Right cardiac atrium (tissue), 5 donors: Measurements from ENCODE around the gene USP3. TPM values are rescaled to one million over a fixed set of nuclear protein-coding genes. Genes with fewer than 3 reads are reported as not detected.

Experiments used
- ATAC-seq, 2 donors: fragments of 200-7000 bp; cut with Tn5 transposase; one replicate each; pipeline versions ENCODE4 v1.8.0 to v1.9.1; 2020; ENCODE audit warnings: moderate library complexity in 2 of 2, mild to moderate bottlenecking in 1 of 2
- DNase-seq, 3 donors: peaks; one replicate each; pipeline ENCODE4 v3.0.0-alpha.2; 2020
- H3K27ac ChIP-seq: one replicate; pipeline ENCODE4 v1.5.1; 2013; ENCODE audit warnings: mild to moderate bottlenecking, low read length, control low read depth, moderate library complexity
- H3K27me3 ChIP-seq: one replicate; pipeline ENCODE4 v1.6.1; 2013; ENCODE audit not compliant: control insufficient read depth, insufficient read depth
- H3K4me1 ChIP-seq: one replicate; pipeline ENCODE4 v1.6.1; 2013; ENCODE audit warnings: low read length; ENCODE audit not compliant: control insufficient read depth, insufficient read depth
- H3K4me3 ChIP-seq: one replicate; pipeline ENCODE4 v1.5.1; 2013; ENCODE audit warnings: low read length, control low read depth
- H3K9me3 ChIP-seq: one replicate; pipeline ENCODE4 v1.6.1; 2013; ENCODE audit warnings: low read length; ENCODE audit not compliant: control insufficient read depth
- WGBS: extraction: QIAGEN DNeasy Blood & Tissue Kit; methylation state at CpG from one replicate; pipeline ENCODE4 v1.1.7; 2013; 5-methylcytosine and 5-hydroxymethylcytosine counted together
- intact Hi-C, 4 donors: fragments of 100-400 bp; cut with DNase I; formaldehyde crosslinking; loops; one replicate each; pipeline versions ENCODE4 v1.11.0 to v1.14.0; 2022 to 2023
- polyA plus RNA-seq: library from polyadenylated mRNA; stranded (reverse); fragments of 200-250 nt; gene quantifications from one replicate; pipeline ENCODE4 v1.2.3, GENCODE V29; 2013
- total RNA-seq, 4 donors: library from RNA; stranded (reverse); fragmentation: NEBNext Ultra II Directional; extraction: Animal tissue kit (Norgen Biotek cat#: 25700); gene quantifications; one replicate each; pipeline ENCODE4 v1.2.1, GENCODE V29; 2021
- donor health status: healthy with polysubstance abuse.
- donor health status: DM: no; HTN: yes; CAD: no.
- donor health status: DM: no; HTN: no; CAD: no.
- donor health status: DM: no; HTN: yes; CAD: no; lungs with severe emphysema.
- donor health status: DM: yes; HTN: yes; CAD: no.

The USP3 gene
- total and polyA plus RNA-seq, 5 donors, result 7.8 to 26.0 (median 21.0) TPM

- Histone ChIP-seq H3K4me1 (peaks cover 4% of the 10 kb centered on the region), H3K9me3 (no peaks in the 10 kb centered on the region), H3K4me3 (peak within 1 kb of the TSS; percentile 37), H3K27ac (peak within 1 kb of the TSS; percentile 62), H3K27me3 (no peaks in the 10 kb centered on the region)
- intact Hi-C loops, result loop anchor here in 3 of 4 donors (5.0 to 10.0 kb wide), 3 partner anchors 92 to 112 kb away; partner anchors contain the start of gene USP3 (in 2 of the 3)
- 44% methylated on average over 23 of the region's 23 CpGs for WGBS
- DNase-seq (peak; percentile 32 to 84 (median 76)), ATAC-seq (peak; percentile 5 to 32)
Observed at GRCh38 chr15:63597038-63597790, 92.8 kb downstream of the USP3 start, which contains the start of gene FBXL22. Gene FBXL22, plus strand, starts transcription at chr15:63597387. Its CDS starts 6 bp downstream, at chr15:63597393.

GRCh38 chr15:63597821-63598220 is 93.4 kb downstream of the USP3 start:
- intact Hi-C loops, result loop anchor here in 3 of 4 donors (2.0 to 10.0 kb wide), 4 partner anchors 93 to 131 kb away; partner anchors contain the start of gene USP3 (in 2 of the 3)
- H3K4me3 ChIP-seq, result peak overlapping the region; percentile 37
- H3K4me1 ChIP-seq, result peaks cover 4% of the 10 kb centered on the region
- H3K27ac ChIP-seq, result peak overlapping the region; percentile 62
- DNase-seq (no peak), ATAC-seq (no peak)
- H3K9me3 ChIP-seq, result no peaks in the 10 kb centered on the region
- no peaks in the 10 kb centered on the region for H3K27me3 ChIP-seq
- 74% methylated on average over 6 of the region's 6 CpGs for WGBS

GRCh38 chr15:63598473-63599400 is 94.3 kb downstream of the USP3 start:
- ATAC-seq, result peak in 1 of 2 donors; percentile 16
- 61% methylated on average over 12 of the region's 12 CpGs for WGBS
- Histone ChIP-seq H3K27ac (peak overlapping the region; percentile 62), H3K4me3 (peak overlapping the region; percentile 37), H3K27me3 (no peaks in the 10 kb centered on the region), H3K4me1 (peaks cover 4% of the 10 kb centered on the region), H3K9me3 (no peaks in the 10 kb centered on the region)
- intact Hi-C loops, result loop anchor here in 3 of 4 donors (2.0 to 10.0 kb wide), 4 partner anchors 94 to 132 kb away; partner anchors contain the start of gene USP3 (in 2 of the 3)
- DNase-seq, result peak; percentile 41 to 60 (median 53)

GRCh38 chr15:63599401-63600000 is 95.1 kb downstream of the USP3 start:
- ATAC-seq (peak; percentile 32 to 39), DNase-seq (peak; percentile 61 to 88 (median 83))
- H3K4me1 ChIP-seq, result peaks cover 4% of the 10 kb centered on the region
- H3K27me3 ChIP-seq, result no peaks in the 10 kb centered on the region
- no peak overlapping the region for H3K4me3 ChIP-seq
- intact Hi-C loops, result loop anchor here in 3 of 4 donors (2.0 to 10.0 kb wide), 4 partner anchors 95 to 133 kb away; partner anchors contain the start of gene USP3 (in 2 of the 3)
- 27% methylated on average over 19 of the region's 19 CpGs for WGBS
- no peaks in the 10 kb centered on the region for H3K9me3 ChIP-seq
- peak overlapping the region; percentile 62 for H3K27ac ChIP-seq

GRCh38 chr15:63600001-63600615 is 95.7 kb downstream of the USP3 start:
- intact Hi-C loops, result loop anchor here in 2 of 4 donors (5.0 to 10.0 kb wide), 2 partner anchors 113 to 465 kb away; no protein-coding TSS in a partner anchor
- WGBS, result 12% methylated on average over 26 of the region's 26 CpGs
- H3K9me3 ChIP-seq, result no peaks in the 10 kb centered on the region
- H3K27me3 ChIP-seq, result no peaks in the 10 kb centered on the region
- peak; percentile 8 to 15 for ATAC-seq
- H3K27ac ChIP-seq, result peak overlapping the region; percentile 55
- peak overlapping the region; percentile 57 for H3K4me3 ChIP-seq
- DNase-seq, result peak in 2 of 3 donors; percentile 49 to 77
- peaks cover 4% of the 10 kb centered on the region for H3K4me1 ChIP-seq

GRCh38 chr15:63600616-63601025 is 96.2 kb downstream of the USP3 start:
- DNase-seq (peak; percentile 92 to 97 (median 97)), ATAC-seq (peak; percentile 78 to 81)
- peak overlapping the region; percentile 57 for H3K4me3 ChIP-seq
- WGBS, result under 1% methylated on average over 60 of the region's 60 CpGs
- H3K27me3 ChIP-seq, result no peaks in the 10 kb centered on the region
- peak overlapping the region; percentile 55 for H3K27ac ChIP-seq
- intact Hi-C loops, result loop anchor here in 2 of 4 donors (5.0 to 10.0 kb wide), 2 partner anchors 113 to 464 kb away; no protein-coding TSS in a partner anchor
- H3K4me1 ChIP-seq, result peaks cover 1% of the 10 kb centered on the region
- no peaks in the 10 kb centered on the region for H3K9me3 ChIP-seq

- ATAC-seq (peak; percentile 1 to 5), DNase-seq (peak; percentile 50 to 80 (median 77))
- H3K9me3 ChIP-seq, result no peaks in the 10 kb centered on the region
- H3K4me1 ChIP-seq, result no peaks in the 10 kb centered on the region
- intact Hi-C loops, result loop anchor here in 2 of 4 donors (5.0 to 10.0 kb wide), 2 partner anchors 114 to 464 kb away; no protein-coding TSS in a partner anchor
- no peaks in the 10 kb centered on the region for H3K27me3 ChIP-seq
- 3% methylated on average over 63 of the region's 63 CpGs for WGBS
- H3K27ac ChIP-seq, result peak overlapping the region; percentile 46
- peak overlapping the region; percentile 57 for H3K4me3 ChIP-seq
Observed at GRCh38 chr15:63601026-63601703, 96.8 kb downstream of the USP3 start.

GRCh38 chr15:63601704-63602185 is 97.4 kb downstream of the USP3 start:
- H3K4me1 ChIP-seq, result no peaks in the 10 kb centered on the region
- no peak overlapping the region for H3K27ac ChIP-seq
- DNase-seq (peak in 2 of 3 donors; percentile 33 to 43), ATAC-seq (no peak)
- no peaks in the 10 kb centered on the region for H3K9me3 ChIP-seq
- WGBS, result 60% methylated on average over 9 of the region's 9 CpGs
- intact Hi-C loops, result loop anchor here in 2 of 4 donors (5.0 to 10.0 kb wide), 2 partner anchors 114 to 463 kb away; no protein-coding TSS in a partner anchor
- no peaks in the 10 kb centered on the region for H3K27me3 ChIP-seq
- H3K4me3 ChIP-seq, result peak overlapping the region; percentile 57

GRCh38 chr15:63602595-63602994 is 98.2 kb downstream of the USP3 start:
- Histone ChIP-seq H3K27me3 (no peaks in the 10 kb centered on the region), H3K27ac (no peak overlapping the region), H3K4me3 (no peak overlapping the region), H3K4me1 (no peaks in the 10 kb centered on the region), H3K9me3 (no peaks in the 10 kb centered on the region)
- intact Hi-C loops, result loop anchor here in 2 of 4 donors (5.0 to 10.0 kb wide), 2 partner anchors 115 to 462 kb away; no protein-coding TSS in a partner anchor
- DNase-seq (peak in 1 of 3 donors; percentile 53), ATAC-seq (no peak)
- WGBS, result 75% methylated on average over 3 of the region's 3 CpGs
